IPS-18a (cell line): ENCODE measurements around the gene DNAJC8.

ENCODE experiments used
- H3K27ac ChIP-seq: one replicate; pipeline ENCODE4 v1.5.1; 2013; ENCODE audit warnings: low read length
- H3K27me3 ChIP-seq: one replicate; pipeline ENCODE4 v1.6.1; 2013; ENCODE audit warnings: mild to moderate bottlenecking, low read length; ENCODE audit not compliant: control insufficient read depth, insufficient read depth
- H3K36me3 ChIP-seq: one replicate; pipeline ENCODE4 v1.6.1; 2013; ENCODE audit warnings: low read depth, low read length; ENCODE audit not compliant: control insufficient read depth
- H3K4me1 ChIP-seq: one replicate; pipeline ENCODE4 v1.6.1; 2013; ENCODE audit warnings: low read depth, low read length; ENCODE audit not compliant: control insufficient read depth
- H3K4me3 ChIP-seq: one replicate; pipeline ENCODE4 v1.5.1; 2013; ENCODE audit warnings: low read length
- H3K9ac ChIP-seq: one replicate; pipeline ENCODE4 v1.6.1; 2013; ENCODE audit warnings: mild to moderate bottlenecking, low read length, moderate library complexity
- H3K9me3 ChIP-seq: one replicate; pipeline ENCODE4 v1.6.1; 2013; ENCODE audit warnings: low read depth, low read length; ENCODE audit not compliant: control insufficient read depth

The DNAJC8 gene

DNA sequence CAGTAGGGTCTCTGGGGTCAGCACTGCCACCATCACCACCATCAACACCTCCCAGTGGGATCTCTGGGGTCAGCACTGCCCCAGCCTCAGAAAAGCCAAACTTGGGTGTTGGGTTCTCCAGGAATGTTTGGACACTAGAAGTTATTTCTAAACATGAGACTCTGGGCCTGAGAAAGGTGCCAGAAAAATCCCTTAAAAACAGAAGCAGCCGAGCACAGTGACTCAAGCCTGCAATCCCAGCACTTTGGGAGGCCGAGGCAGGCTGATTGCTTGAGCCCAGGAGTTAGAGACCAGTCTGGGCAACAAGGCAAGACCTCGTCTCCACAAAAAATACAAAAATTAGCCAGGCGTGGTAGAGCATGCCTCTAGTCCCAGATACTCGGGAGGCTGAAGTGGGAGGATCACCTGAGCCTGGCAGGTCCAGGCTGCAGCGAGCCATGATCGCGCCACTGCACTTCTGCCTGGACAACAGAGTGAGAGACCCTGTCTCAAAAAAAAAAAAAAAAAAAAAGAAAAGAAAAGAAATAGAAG is 56.8 kb downstream of the DNAJC8 start:
- Histone ChIP-seq H3K9ac (no peak overlapping the region), H3K9me3 (no peaks in the 10 kb centered on the region), H3K36me3 (no peaks in the 10 kb centered on the region), H3K27ac (no peak overlapping the region), H3K4me3 (no peak overlapping the region), H3K27me3 (no peaks in the 10 kb centered on the region), H3K4me1 (no peaks in the 10 kb centered on the region)

DNA sequence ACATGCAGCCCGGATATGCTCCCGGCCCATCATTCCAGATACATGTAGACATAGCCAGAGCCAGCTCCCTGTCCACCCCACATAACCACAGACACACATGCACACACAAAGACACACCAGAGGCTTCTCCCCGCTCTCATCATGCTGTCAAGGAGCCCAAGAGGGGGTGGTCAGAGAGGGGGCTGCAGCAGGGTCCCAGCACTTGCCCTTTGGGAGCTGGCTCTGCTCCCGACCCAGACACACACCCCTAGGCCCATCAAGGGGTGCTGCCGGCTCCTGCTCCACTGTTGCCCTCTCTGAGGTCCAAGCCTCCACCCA is 58.9 kb downstream of the DNAJC8 start:
- H3K4me1 ChIP-seq: no peaks in the 10 kb centered on the region
- no peaks in the 10 kb centered on the region for H3K9me3 ChIP-seq
- H3K36me3 ChIP-seq: no peaks in the 10 kb centered on the region
- H3K27me3 ChIP-seq: no peaks in the 10 kb centered on the region
- H3K9ac ChIP-seq: no peak overlapping the region
- H3K4me3 ChIP-seq: no peak overlapping the region
- no peak overlapping the region for H3K27ac ChIP-seq

DNA sequence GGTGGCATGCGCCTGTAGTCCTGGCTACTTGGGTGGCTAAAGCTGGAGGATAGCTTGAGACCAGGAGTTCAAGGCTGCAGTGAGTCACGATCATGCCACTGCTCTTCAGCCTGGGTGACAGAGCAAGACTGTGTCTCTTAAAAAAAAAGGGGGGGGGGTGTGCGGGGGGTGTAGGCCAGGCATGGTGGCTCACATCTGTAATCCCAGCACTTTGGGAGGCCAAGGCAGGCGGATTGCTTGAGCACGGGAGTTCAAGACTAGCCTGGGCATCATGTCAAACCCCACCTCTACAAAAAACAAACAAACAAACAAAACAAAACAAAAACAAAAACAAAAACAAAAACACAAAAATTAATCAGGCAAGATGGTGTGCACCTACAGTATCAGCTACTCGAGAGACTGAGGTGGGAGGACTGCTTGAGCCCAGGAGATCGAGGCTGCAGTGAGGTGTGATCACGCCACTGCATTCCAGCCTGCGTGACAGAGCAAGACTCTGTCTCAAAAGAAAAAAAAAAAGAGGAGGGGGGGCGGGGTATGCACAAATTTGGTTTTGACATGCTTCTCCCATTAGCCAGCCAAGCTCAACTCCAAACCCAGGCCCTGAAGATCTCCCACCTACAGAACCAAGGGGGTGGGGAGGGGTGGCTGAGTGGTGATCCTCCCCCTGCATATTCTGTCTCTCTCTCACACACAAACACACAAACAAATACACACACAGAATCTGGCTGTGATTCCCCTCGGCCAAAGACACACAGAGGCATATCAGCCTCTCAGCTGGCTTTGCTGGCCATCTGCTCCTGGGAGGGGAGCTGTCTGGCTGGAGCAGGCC is 59.5 kb downstream of the DNAJC8 start:
- H3K9me3 ChIP-seq: no peaks in the 10 kb centered on the region
- no peak overlapping the region for H3K9ac ChIP-seq
- H3K36me3 ChIP-seq: no peaks in the 10 kb centered on the region
- no peak overlapping the region for H3K4me3 ChIP-seq
- H3K27me3 ChIP-seq: no peaks in the 10 kb centered on the region
- H3K27ac ChIP-seq: no peak overlapping the region
- no peaks in the 10 kb centered on the region for H3K4me1 ChIP-seq

DNA sequence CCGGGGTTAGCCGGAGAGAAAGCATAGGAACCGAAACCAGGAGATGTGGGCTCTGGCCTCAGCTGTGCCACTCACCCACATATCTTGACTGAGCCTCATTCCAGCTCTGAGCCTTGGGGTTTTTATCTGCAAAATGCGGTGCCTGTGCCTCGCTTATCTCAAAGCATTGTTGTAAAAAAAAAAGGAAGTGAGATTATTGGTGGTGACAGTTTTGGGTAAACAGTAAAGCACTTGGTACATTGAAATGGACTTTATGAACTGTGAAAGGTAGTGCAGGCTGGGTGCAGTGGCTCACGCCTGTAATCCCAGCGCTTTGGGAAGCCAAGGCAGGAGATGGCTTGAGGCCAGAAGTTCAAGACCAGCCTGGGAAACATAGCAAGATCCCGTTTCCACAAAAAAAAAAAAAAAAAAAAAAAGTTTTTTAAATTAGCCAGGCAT is 60.1 kb downstream of the DNAJC8 start:
- H3K27ac ChIP-seq: no peak overlapping the region
- H3K9ac ChIP-seq: no peak overlapping the region
- H3K4me1 ChIP-seq: no peaks in the 10 kb centered on the region
- no peaks in the 10 kb centered on the region for H3K9me3 ChIP-seq
- no peaks in the 10 kb centered on the region for H3K27me3 ChIP-seq
- H3K36me3 ChIP-seq: no peaks in the 10 kb centered on the region
- H3K4me3 ChIP-seq: no peak overlapping the region

DNA sequence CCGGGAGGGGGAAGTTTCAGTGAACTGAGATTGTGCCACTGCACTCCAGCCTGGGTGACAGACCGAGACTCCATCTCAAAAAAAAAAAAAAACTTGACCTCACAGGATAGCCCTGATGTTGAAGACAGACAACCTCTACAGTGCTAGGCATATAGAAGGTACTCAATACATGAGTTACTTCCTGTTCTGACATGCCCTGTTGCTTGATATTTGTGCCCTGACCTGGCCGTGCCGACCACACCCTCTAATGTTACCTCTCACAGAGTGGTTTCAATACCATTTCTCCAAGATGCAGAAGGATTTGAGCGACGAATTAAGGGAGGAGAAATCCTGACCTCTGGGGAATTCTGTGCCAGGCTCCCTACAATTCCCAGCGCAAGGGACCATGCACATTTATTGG is 61.6 kb downstream of the DNAJC8 start:
- H3K27ac ChIP-seq: no peak overlapping the region
- no peak overlapping the region for H3K9ac ChIP-seq

DNA sequence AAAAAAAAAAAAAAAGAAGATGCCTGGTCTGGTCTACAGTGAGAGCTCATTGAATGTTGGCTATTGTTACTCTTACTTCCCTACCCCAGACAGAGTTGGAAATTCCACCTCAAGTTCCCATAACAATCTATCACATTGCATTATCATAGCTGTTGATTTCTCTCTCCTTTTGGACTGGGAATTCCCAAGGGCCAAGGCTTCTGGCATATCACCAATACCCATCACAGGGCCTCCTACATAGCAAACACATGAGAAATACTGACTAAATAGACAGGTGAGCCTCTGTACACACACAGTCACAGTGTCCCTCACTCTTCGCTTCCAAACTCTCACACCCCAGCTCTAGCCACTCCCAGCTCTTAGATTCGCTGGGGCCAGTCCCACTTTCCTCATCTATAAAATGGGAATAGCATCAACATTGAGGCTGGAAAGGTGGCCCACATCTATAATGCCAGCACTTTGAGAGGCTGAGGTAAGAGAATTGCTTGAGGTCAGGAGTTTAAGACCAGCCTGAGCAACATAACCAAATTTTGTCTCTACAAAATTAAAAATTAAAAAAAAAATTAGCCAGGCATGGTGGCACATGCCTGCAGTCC is 62.7 kb downstream of the DNAJC8 start:
- Histone ChIP-seq H3K27ac (no peak overlapping the region), H3K9me3 (no peaks in the 10 kb centered on the region), H3K36me3 (no peaks in the 10 kb centered on the region), H3K27me3 (no peaks in the 10 kb centered on the region), H3K4me1 (no peaks in the 10 kb centered on the region), H3K4me3 (no peak overlapping the region), H3K9ac (no peak overlapping the region)

More for the DNA sequence above, 61.6 kb downstream of the DNAJC8 start:
- H3K27me3 ChIP-seq: no peaks in the 10 kb centered on the region
- no peaks in the 10 kb centered on the region for H3K36me3 ChIP-seq
- H3K9me3 ChIP-seq: no peaks in the 10 kb centered on the region
- H3K4me3 ChIP-seq: no peak overlapping the region
- H3K4me1 ChIP-seq: no peaks in the 10 kb centered on the region

DNA sequence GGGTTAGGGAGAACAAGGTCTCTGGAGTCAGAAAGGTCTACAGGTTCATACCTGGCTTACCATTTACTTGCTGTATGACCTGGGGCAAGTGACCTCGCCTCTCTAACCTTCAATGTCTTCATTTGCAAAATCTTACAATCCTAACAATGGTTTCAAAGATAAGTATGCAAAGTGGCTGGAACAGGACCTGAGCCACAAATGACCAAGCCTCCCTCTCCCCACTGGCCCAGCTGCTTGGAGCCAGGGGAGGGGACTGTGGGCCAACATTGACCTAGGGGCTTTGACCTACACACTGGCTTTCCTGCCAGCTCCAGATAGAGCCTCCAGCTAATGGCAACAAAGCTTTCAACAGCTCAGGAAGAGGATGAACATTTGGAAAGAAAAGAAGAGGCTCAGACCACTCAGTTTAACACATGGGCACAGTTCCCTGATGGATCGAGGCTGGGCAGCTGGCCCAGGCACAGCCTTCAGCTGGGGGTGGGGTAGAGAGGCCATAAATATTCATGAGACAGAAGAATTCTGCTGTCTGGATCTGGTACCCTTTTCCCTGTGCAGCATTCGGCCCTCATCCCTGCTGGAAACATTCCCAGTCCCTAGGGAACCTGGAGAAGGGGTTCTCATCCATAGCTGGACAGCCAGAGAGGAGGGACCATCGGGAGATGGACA is 69.2 kb downstream of the DNAJC8 start:
- no peak overlapping the region for H3K9ac ChIP-seq
- H3K4me3 ChIP-seq: no peak overlapping the region
- H3K27me3 ChIP-seq: no peaks in the 10 kb centered on the region
- H3K36me3 ChIP-seq: no peaks in the 10 kb centered on the region
- no peaks in the 10 kb centered on the region for H3K4me1 ChIP-seq
- H3K9me3 ChIP-seq: no peaks in the 10 kb centered on the region
- H3K27ac ChIP-seq: no peak overlapping the region

DNA sequence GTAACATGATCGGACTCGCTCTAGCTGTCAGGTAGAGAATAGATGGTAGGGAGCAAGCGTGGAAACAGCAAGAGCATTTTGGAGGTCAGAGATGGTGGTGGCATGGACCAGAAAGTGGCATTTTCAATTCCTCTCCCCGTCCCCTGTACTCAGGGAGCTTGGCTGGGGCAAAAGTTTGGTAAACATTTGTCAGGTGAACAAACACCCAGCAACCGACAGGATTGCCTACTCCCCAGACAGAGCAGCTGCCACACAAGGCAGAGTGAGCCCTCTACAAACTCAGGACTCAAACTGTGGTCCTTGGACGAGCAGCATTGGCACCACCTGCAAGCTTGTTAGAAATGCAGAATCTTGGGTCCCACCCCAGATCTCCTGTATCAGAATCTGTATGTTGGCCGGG is 70.7 kb downstream of the DNAJC8 start:
- Histone ChIP-seq H3K27me3 (no peaks in the 10 kb centered on the region), H3K4me3 (no peak overlapping the region), H3K27ac (no peak overlapping the region), H3K9me3 (no peaks in the 10 kb centered on the region), H3K4me1 (no peaks in the 10 kb centered on the region), H3K36me3 (no peaks in the 10 kb centered on the region), H3K9ac (no peak overlapping the region)

DNA sequence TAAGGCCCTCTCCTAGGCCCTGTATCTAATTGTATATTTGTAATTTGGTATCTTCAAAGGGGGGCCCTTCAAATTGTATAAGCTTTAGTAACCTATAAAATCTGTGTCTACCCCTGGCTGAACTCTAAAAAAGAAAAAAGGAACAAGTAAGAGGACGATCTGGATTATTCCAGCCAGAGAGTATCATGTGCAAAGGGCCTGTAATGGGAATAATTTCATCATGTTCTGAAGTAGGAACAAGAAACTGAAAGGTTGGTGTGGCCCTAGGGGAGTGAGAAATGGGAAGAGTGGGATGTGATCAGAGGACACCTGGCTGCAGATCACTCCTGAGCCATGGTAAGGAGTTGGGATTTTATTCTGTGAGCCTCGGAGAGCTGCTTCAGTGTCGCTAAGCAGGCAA is 71.1 kb downstream of the DNAJC8 start:
- Histone ChIP-seq H3K27ac (no peak overlapping the region), H3K9me3 (no peaks in the 10 kb centered on the region), H3K36me3 (no peaks in the 10 kb centered on the region), H3K9ac (no peak overlapping the region), H3K4me3 (no peak overlapping the region), H3K27me3 (no peaks in the 10 kb centered on the region), H3K4me1 (no peaks in the 10 kb centered on the region)

DNA sequence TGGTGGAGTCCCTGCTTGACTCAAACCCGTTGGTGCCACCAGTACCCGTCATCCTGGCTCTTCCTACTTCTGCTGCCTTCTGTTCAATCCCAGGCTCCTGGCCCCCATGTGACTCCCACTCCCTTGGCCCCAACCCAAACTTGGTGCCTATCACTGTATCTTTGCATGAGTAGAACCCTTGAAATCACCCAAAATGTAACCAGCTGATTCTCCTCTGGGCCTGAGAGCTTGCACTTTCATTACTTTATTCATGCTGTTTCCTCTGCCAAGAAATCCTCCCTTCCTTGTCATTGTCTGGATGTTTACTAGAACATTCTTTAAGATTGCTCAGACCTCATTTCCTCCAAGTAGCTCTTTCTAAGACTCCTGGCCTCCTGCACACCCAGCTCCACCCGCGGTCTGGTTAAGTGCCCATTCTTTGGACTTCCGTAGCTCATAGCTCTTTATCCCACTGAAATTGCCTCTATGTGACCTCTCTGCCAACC is 72.0 kb downstream of the DNAJC8 start:
- H3K9me3 ChIP-seq: no peaks in the 10 kb centered on the region
- no peak overlapping the region for H3K4me3 ChIP-seq
- no peak overlapping the region for H3K27ac ChIP-seq
- H3K9ac ChIP-seq: no peak overlapping the region
- no peaks in the 10 kb centered on the region for H3K27me3 ChIP-seq
- no peaks in the 10 kb centered on the region for H3K36me3 ChIP-seq
- no peaks in the 10 kb centered on the region for H3K4me1 ChIP-seq

DNA sequence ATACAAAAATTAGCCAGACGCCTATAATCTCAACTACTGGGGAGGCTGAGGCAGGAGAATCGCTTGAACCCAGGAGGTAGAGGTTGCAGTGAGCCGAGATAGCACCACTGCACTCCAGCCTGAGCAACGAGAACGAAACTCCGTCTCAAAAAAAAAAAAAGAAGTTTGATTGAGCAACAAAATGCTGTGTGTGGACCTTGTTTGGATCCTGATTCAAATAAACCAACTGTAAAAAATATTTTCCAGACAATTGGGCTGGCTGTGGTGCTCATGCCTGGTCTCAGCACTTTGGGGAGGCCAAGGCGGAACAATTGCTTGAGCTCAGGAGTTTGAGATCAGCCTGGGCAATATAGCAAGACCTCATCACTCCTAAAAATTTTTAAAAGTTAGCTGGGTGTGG is 73.1 kb downstream of the DNAJC8 start:
- H3K27ac ChIP-seq: no peak overlapping the region
- H3K9me3 ChIP-seq: no peaks in the 10 kb centered on the region
- no peak overlapping the region for H3K4me3 ChIP-seq
- H3K4me1 ChIP-seq: no peaks in the 10 kb centered on the region
- H3K36me3 ChIP-seq: no peaks in the 10 kb centered on the region
- no peak overlapping the region for H3K9ac ChIP-seq
- H3K27me3 ChIP-seq: no peaks in the 10 kb centered on the region
